K562 (cell line): ENCODE data around the gene OLFML3. TPM values are rescaled to one million over a fixed set of nuclear protein-coding genes. Genes with fewer than 3 reads are reported as not detected.

ENCODE experiments used
- ARHGAP35 ChIP-seq: fragments of 450-650 bp; IDR thresholded peaks from 2 replicates; pipeline ENCODE4 v1.6.1; 2018; ENCODE audit not compliant: partially characterized antibody
- ASH1L ChIP-seq: fragments of 450-650 bp; IDR thresholded peaks from 2 replicates; pipeline ENCODE4 v1.6.1; 2018; ENCODE audit warnings: borderline replicate concordance, mild to moderate bottlenecking, low read depth; ENCODE audit not compliant: partially characterized antibody
- BRD4 ChIP-seq: fragments of 200-600 bp; sonication (generic); IDR thresholded peaks from 2 replicates; pipeline ENCODE4 v1.6.1; 2017; ENCODE audit warnings: inconsistent platforms
- CREB5 ChIP-seq: fragments of 250-450 bp; sonication (Bioruptor Pico); IDR thresholded peaks from 2 replicates; pipeline ENCODE4 v1.5.0; 2020; ENCODE audit warnings: mild to moderate bottlenecking
- ETS2 ChIP-seq: IDR thresholded peaks from 2 replicates; pipeline ENCODE4 v1.6.1; 2016; ENCODE audit warnings: borderline replicate concordance, missing genetic modification characterization, mild to moderate bottlenecking, moderate library complexity, missing compliant biosample characterization; ENCODE audit not compliant: poor library complexity, severe bottlenecking
- HIVEP1 ChIP-seq: fragments of 250-450 bp; sonication (Bioruptor Pico); IDR thresholded peaks from 2 replicates; pipeline ENCODE4 v1.4.0; 2020; ENCODE audit warnings: mild to moderate bottlenecking
- MNT ChIP-seq, 2 experiments: fragments of 450-650 bp; conservative IDR thresholded peaks; 2 replicates each; pipeline ENCODE4 v1.6.1; 2017; ENCODE audit warnings: mild to moderate bottlenecking in 2 of 2, moderate library complexity in 2 of 2
- NR3C1 ChIP-seq: sonication (generic); formaldehyde crosslinking; IDR thresholded peaks from 2 replicates; pipeline ENCODE4 v1.8.1; 2022; ENCODE audit warnings: missing genetic modification reagents
- PTBP1 ChIP-seq: fragments of 200-400 bp; formaldehyde crosslinking; IDR thresholded peaks from 2 replicates; pipeline ENCODE4 v1.6.1; 2017; ENCODE audit warnings: low read depth, low read length
- WHSC1 ChIP-seq: IDR thresholded peaks from one replicate; pipeline ENCODE4 v1.6.1; 2012; ENCODE audit warnings: low read length, control low read depth, inconsistent platforms
- XRCC3 ChIP-seq: fragments of 450-650 bp; IDR thresholded peaks from 2 replicates; pipeline ENCODE4 v1.6.1; 2017; ENCODE audit warnings: mild to moderate bottlenecking, moderate library complexity
- ZMIZ1 ChIP-seq, 2 experiments: fragments of 150-350 bp in 1 of 2; IDR thresholded peaks; 2 replicates each; pipeline ENCODE4 v1.6.1; 2012 to 2016; ENCODE audit warnings: low read depth in 2 of 2, low read length in 2 of 2, mild to moderate bottlenecking in 1 of 2, moderate library complexity in 1 of 2
- ZNF239 ChIP-seq: fragments of 250-450 bp; sonication (Bioruptor Pico); IDR thresholded peaks from 2 replicates; pipeline ENCODE4 v1.4.0; 2020; ENCODE audit warnings: mild to moderate bottlenecking
- ZNF384 ChIP-seq: IDR thresholded peaks from 2 replicates; pipeline ENCODE4 v1.6.1; 2012; ENCODE audit warnings: low read depth, low read length, improper control_type of control experiment
- ZNF444 ChIP-seq: fragments of 250-450 bp; sonication (Bioruptor Pico); IDR thresholded peaks from 2 replicates; pipeline ENCODE4 v1.4.0; 2020; ENCODE audit warnings: mild to moderate bottlenecking, moderate library complexity
- ZNF507 ChIP-seq: conservative IDR thresholded peaks from 2 replicates; pipeline ENCODE4 v1.6.1; 2017; ENCODE audit warnings: missing genetic modification characterization, missing compliant biosample characterization
- polyA plus RNA-seq, 8 experiments: library from polyadenylated mRNA; depleted of rRNA in 4 of 8; stranded (reverse) in 5 of 8; unstranded in 3 of 8; fragments of >200 nt; fragmentation: Nextera tagmentation in 2 of 8; fragmentation: Illumina TruSeq in 1 of 8; extraction: Ambion mirVana in 2 of 8; extraction: Trizol in 1 of 8; gene quantifications; 2 replicates each; pipeline versions ENCODE4 v1.2.1 to v1.2.3, GENCODE V29; 2011 to 2014; ENCODE audit warnings: inconsistent platforms in 1 of 8, missing spikeins in 1 of 8
- total RNA-seq, 7 experiments: library from RNA; depleted of rRNA in 6 of 7; stranded (reverse); fragments of >200 nt in 6 of 7; fragmentation: Illumina TruSeq in 2 of 7; extraction: Trizol in 2 of 7; gene quantifications; 2 replicates each; pipeline versions ENCODE4 v1.2.1 to v1.2.3, GENCODE V29; 2011 to 2021; ENCODE audit warnings: low replicate concordance in 1 of 7
- TF ChIP-seq, protein P1 (sequence below), 3 experiments: fragments of 200-800 bp in 1 of 3; fragments of 250-450 bp in 1 of 3; fragments of 450-650 bp in 1 of 3; sonication (Bioruptor Pico) in 1 of 3; sonication (Bioruptor generic) in 1 of 3; formaldehyde crosslinking in 1 of 3; IDR thresholded peaks; 2 replicates each; pipeline versions ENCODE4 v1.6.1 to v1.8.0; 2016 to 2022; ENCODE audit warnings: mild to moderate bottlenecking in 2 of 3, missing genetic modification characterization in 2 of 3, missing compliant biosample characterization in 1 of 3, moderate library complexity in 1 of 3

The OLFML3 gene
- total and polyA plus RNA-seq, 9 of the 15 experiments (the other 6 are each of a cell fraction or from before 2014, with no cell fraction given): 0.07 to 0.13 (median 0.07) TPM; not detected in 6

DNA sequence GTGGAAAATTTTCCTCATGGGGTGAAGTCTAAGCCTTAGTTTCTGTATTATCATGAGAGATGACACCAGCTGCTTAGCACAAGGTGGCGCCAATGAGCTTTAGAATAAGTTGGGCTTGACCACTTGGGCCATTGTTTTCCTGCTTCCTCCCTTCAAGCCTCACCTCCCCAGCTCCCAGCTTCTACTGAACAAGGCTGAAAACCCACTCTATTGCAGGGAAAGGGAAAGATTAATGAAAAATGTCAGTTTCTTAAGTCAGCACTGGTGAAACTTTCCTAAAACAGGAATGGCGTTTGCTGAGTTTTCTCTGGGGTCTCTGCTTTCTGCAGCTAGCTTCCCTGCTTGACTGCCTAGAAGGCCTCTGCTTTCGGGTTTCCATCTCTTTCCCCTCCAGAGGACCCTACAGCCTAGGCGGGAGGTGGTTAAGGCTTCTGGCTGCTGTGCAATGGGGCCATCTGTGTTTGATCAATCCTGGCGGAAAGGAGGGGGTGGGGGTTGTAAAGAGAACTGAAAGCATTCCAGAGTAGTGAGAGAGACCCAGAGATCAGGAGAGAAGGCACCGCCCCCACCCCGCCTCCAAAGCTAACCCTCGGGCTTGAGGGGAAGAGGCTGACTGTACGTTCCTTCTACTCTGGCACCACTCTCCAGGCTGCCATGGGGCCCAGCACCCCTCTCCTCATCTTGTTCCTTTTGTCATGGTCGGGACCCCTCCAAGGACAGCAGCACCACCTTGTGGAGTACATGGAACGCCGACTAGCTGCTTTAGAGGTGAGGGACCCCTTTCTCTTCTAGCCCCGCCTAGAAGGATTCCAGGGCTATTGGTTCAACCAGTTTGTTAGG, at the start of gene OLFML3 (continued):
- TF ChIP-seq, protein P1, sequence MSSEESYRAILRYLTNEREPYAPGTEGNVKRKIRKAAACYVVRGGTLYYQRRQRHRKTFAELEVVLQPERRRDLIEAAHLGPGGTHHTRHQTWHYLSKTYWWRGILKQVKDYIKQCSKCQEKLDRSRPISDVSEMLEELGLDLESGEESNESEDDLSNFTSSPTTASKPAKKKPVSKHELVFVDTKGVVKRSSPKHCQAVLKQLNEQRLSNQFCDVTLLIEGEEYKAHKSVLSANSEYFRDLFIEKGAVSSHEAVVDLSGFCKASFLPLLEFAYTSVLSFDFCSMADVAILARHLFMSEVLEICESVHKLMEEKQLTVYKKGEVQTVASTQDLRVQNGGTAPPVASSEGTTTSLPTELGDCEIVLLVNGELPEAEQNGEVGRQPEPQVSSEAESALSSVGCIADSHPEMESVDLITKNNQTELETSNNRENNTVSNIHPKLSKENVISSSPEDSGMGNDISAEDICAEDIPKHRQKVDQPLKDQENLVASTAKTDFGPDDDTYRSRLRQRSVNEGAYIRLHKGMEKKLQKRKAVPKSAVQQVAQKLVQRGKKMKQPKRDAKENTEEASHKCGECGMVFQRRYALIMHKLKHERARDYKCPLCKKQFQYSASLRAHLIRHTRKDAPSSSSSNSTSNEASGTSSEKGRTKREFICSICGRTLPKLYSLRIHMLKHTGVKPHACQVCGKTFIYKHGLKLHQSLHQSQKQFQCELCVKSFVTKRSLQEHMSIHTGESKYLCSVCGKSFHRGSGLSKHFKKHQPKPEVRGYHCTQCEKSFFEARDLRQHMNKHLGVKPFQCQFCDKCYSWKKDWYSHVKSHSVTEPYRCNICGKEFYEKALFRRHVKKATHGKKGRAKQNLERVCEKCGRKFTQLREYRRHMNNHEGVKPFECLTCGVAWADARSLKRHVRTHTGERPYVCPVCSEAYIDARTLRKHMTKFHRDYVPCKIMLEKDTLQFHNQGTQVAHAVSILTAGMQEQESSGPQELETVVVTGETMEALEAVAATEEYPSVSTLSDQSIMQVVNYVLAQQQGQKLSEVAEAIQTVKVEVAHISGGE (CRISPR knock-in tag; IDR thresholded peaks at IDR 0.05): no peak
- TF ChIP-seq WHSC1 (no peak), ZMIZ1 (IDR thresholded peaks at IDR 0.05; ENCODE audit: low read depth in 2 of 2, low read length in 2 of 2) (no peak), ASH1L (no peak), ZNF384 (no peak), BRD4 (no peak), NR3C1 (CRISPR knock-in tag) (no peak), HIVEP1 (CRISPR knock-in tag) (no peak), ZNF239 (CRISPR knock-in tag) (no peak), CREB5 (no peak), PTBP1 (no peak), ARHGAP35 (no peak), ETS2 (tag) (no peak), ZNF444 (CRISPR knock-in tag) (no peak), ZNF507 (tag) (no peak), XRCC3 (no peak), MNT (conservative IDR thresholded peaks at IDR 0.05) (no peak)
